Measurements from ENCODE around the gene TRIP10.

Gene TRIP10

DNA sequence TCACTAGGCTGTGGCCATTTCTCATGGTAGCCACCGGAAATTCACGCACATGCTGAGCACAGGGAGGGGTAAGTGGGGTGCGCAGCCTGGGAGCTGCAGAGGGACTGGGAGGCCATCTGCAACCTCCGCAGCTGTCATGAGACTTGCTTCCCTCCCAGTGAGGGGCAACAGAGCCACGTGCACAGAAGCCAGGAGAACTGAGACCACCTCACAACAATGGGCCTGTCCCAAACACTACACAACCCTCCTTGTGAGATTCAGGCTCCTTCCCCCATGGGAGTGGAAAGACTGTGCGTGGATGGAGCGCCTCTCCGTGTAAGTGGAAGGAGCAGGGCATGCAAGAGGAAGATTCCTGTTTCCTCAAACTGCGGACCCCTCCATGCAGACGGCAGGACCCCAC lies 27.9 kb upstream of the TRIP10 start:
- DNase-seq (ENCODE audit: low read depth): no peak

DNA sequence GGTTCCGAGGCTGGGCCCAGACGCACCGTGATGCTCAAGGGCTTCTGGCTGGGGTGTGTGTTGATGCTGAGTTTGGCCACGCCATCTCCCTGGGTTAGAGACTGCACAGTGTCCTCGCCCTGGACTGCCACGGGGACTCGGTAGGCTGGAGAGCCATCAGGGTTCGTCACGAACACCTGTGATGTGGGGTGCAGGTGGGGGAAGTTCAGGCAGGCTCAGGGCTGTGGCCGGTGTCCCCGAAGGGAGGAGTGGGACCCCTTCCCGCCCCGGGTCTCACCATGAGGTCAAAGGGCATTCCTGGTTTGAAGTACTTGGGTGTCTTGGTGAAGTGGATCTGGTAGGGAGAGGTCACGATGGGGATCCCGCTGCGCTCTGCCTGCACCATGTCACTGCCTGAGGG lies 27.2 kb upstream of the TRIP10 start:
- no peak for DNase-seq (ENCODE audit: low read depth)

DNA sequence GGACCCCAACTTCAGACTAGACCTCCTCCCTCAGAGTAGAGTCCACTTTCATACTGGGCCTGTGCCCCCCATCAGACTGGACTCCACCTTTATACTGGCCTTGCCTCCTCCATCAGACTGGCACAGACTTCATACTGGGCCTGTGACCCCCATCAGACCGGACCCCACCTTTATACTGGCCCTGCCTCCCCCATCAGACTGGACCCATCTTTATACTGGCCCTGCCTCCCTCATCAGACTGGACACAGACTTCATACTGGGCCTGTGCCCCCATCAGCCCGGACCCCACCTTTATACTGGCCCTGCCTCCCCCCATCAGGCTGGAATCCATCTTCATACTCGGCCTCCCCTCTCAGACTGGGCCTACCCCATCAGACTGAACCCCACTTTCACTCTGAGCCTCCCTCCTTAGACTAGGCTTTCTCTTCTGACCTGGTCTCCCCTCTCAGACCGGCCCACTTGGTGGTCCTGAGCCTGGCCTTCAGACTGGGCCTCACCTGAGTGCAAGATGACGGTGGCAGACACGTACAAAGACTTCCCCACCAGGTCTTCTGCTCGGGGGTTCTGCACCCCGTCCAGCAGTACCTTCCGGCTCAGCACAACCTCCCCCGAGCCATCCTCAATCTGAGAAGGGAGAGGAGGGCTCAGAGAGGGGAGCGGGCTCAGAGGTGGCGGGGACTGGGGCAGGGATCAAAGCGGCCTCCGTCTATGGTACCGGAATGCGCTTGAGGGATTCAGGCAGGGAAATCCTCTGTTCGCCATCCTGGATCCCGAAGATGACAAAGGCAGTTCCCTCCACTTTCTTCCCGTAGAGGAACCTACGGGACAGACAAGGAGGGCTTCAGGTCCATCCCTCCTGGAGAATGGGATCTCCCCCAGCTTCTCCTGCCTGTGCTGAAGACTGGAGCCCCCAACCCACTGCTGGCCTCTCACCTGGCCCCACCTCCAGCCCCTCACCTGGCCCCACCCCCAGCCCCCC lies 26.5 kb upstream of the TRIP10 start:
- no peak for DNase-seq (ENCODE audit: low read depth)

DNA sequence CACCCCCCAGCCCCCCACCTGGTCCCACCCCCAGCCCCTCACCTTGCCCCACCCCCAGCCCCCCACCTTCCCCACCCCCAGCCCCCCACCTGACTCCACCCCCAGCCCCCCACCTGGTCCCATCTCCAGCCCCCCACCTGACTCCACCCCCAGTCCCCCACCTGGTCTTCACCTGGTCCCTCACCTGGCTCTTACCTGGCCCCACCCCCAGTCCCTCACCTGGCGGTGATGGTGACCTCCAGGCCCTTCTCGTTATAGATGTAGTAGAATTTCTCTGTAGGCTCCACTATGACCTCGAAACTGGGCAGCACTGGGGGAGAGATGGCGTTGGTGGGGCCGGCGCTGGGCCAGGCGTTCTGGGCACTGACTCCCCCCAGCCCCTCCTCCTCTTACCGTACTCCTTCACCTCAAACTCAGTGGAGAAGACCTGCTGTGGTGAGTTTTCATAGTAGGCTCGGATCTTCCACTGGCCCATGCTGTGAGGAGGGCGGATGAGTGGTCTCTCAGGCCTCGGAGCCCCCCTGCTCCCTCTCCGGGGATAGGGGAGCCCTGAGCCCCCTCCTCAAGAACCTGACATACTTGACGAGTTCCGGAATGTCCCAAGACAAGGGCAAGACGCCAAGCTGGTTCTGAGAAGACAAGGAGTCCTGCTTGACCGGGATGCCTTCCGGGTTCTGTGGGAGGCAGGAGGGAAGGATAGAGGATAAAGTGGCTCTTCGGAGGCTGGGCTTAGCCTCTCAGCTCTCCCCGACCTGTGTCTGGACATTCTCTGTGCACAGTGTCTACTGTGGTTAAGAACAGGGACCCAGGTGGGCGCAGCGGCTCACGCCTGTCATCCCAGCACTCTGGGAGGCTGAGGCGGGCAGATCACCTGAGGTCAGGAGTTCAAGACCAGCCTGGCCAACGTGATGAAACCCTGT lies 25.4 kb upstream of the TRIP10 start:
- no peak for DNase-seq (ENCODE audit: low read depth)

DNA sequence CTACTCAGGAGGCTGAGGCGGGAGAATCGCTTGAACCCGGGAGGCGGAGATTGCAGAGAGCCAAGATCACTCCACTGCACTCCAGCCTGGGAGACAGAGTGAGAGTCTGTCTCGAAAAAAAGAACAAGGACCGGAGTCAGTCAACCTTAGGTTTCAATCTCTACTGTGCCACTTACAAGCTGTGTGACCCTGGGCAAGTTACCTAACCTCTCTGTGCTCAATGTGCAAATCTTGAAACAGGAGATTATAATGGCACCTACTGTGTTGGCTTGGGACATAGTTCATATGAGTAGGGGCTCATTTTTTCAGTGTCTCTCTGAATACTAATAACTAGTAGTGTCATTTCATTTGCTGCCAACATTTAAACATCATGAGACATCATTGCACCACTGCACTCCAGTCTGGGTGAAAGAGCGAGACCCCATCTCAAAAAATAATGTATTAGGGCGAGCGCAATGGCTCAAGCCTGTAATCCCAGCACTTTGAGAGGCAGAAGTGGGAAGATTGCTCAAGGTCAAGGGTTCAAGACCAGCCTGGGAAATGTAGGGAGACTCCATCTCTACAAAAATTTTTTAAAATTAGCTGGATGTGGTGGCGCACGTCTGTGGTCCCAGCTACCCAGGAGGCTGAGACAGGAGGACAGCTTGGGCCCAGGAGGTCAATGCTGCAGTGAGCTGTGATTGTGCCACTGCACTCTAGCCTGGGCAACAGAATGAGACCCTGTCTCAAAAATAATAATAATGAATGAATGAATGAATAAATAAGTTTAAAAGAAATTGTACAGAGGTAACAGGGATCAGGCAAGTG lies 24.5 kb upstream of the TRIP10 start:
- DNase-seq (ENCODE audit: low read depth): no peak

DNA sequence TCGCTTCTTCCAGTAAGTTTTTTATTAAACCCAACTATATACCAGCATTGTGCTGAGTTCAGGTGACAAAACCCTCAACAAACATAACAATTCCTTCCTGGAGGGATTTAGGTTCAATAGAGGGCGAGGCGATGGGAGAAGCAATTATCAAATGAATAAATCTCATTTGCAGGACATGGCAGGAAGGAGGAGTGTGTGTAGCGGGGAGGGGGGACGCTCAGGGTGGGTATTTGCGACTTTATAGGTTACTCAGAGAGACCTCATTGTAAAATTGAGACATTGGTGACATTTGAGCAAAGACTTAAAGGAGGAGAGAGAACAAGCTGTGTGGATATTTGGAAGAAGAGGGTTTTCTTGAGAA lies 22.9 kb upstream of the TRIP10 start:
- no peak for DNase-seq (ENCODE audit: low read depth)

DNA sequence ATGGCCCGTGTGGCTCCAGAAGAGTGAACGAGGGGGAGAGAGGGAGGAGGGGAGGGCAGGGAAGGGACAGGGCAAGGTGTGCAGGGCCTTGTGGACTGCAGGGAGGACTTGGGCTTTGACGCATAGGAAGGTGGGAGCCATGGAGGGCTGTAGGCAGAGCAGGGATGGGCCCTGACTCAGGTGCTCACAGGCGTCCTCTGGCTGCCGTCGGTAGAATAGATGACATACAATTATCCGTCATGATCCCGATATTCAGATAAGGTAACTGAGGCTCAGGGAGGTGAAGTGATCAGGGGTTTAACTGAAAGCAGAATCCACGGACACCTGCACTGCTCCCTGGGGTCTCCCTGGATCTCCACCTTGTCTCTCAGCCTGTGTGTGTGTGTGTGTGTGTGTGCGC lies 22.4 kb upstream of the TRIP10 start:
- DNase-seq (ENCODE audit: low read depth): no peak

DNA sequence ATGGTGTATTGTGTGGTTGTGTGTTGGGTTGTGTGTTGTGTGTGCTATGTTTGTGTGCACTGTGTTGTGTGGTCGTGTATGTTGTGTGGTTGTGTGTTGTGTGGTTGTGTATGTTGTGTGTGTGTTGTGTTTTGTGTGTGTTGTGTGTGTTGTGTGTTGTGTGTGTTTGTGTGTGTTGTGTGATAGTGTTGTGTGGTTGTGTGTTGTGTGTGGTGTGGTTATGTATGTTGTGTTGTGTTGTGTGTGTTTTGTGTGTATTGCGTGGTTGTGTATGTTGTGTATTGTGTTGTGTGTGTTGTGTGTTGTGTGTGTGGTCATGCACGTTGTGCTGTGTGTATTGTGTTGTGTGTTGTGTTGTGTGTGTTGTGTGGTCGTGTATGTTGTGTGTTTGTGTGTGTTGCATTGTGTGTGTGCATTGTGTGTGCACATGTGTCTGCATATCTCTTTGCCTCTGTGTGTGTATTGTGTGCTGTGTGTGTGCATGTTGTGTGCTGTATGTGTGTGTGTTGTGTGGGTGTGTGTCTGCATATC lies 22.0 kb upstream of the TRIP10 start:
- DNase-seq (ENCODE audit: low read depth): no peak

DNA sequence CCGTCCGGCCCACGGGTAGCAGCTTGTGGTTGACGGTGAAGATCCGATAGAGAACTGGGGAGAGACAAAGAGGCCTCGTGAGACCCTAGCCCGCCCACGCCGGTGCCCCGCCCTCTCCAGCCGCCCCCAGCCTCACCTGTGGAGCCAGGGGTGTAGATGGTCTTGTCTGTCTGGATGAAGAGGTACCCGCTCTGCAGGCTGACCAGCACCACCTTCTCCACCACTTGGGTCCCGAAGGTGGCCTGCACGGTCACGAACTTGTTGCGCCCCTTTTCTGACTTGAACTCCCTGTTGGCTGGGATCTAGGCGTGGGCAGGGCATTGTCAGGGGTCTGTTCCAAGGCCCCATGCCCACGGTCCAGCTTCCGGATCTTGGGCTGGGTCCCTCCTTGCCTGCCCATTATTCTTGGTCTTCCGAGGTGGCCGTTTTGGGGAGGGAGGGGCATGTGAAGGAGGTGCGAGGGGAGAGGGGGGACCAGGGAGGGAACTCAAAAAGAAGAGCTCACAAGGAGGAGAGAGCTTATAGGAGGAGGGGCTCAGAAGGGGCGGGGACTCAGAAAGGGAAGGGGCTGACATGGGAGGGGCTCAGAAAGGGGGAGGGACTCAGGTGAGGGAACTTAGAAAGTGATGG lies 21.3 kb upstream of the TRIP10 start:
- DNase-seq (ENCODE audit: low read depth): no peak

DNA sequence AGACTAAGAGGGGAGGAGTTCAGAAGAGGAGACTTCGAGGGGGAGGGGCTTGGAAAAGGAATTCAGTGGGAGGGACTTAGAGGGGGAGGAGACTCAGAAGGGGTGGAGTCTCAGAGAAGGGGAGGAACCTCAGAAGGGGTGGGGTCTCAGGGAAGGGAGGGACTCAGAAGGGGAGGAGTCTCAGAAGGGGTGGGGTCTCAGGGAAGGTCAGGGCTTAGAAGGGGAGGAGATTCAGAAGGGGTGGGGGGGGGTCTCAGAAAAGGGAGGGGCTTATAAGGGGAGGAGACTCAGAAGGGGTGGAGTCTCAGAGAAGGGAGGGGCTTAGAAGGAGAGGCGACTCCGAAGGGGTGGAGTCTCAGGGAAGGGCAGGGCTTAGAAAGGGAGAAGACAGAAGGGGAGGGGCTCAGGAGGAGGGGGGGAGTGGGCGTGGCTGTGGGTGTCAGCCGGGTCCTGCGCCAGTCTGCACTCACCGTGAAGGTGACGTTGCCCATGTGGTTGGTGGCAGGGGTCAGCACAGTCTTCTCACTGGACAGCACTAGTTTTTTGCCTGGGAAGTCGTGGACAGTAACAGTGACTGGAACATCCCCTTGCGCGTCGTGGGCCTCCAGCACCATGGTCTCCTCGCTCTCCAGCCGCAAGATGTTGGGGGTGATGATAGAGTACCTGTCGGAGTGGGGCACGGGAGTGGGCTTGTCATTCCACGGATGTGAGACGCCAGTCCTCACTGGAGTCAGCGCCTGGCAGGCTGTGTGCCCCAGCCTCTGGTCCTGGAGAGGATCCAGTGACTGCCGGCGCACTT lies 20.5 kb upstream of the TRIP10 start:
- no peak for DNase-seq (ENCODE audit: low read depth)

DNA sequence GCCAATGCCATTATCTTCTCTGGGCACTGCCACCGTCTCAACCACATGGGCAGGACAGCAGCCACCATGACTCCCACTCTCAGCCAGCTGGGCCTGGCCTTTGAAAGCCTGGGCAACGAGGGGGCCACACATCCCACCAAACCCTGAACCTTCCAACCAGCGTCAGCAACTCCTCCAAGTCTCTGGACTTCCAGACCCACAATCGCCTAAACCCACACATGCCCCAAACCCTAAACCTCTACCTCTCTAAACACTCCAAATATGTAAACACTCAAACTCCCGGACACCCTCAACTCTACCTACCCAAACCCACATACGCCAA lies 20.0 kb upstream of the TRIP10 start:
- DNase-seq (ENCODE audit: low read depth): no peak

DNA sequence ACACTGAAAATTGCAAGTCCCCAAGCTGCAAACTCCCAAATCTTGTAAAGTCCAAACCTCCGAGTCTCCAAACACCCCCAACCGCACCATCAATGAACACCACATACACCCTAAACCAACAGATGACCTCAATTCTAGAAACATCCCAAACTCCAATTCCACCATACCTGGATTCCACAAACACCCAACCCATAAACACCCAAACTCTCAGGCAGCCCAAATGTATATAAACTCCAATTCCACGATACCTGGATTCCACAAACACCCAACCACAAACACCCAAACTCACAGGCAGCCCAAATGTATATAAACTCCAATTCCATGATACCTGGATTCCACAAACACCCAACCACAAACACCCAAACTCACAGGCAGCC lies 19.5 kb upstream of the TRIP10 start:
- no peak for DNase-seq (ENCODE audit: low read depth)

DNA sequence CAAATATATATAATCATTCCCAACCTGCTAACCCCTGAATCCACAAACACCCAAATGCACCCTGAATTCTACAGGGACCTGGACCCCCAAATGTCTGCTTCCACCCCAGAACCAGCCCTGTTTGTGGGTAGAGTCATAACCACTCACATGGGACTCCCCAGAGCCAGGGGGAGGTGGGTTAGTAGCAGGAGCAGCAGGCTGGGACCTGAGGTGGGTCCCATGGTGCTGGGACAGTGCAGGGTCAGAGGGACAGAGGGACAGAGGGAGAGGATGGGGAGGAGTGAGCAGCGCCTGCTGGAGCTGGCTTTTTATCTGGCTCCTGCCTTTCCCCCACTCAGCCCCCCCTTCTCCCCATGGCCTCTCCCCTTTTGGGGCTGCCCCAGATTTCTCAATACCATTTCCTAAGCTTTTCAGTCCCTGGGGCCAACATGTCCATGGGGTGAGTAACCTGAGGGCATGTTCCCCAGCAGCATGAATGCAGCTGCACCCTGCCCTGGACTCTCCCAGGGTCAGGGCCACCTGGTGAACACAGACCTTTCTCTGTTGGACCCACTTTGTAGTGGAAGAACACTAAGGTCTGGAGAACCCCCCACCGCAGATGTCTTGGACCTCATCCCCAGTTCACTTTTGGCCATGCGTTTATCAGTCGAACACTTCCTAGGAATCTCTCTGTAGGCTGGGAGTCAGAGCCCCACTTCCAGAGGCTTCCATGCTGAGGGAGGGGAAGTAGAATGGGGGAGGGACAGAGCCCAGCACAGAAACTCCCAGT lies 18.9 kb upstream of the TRIP10 start, which contains the start of gene C3:
C3 (minus strand) TSS at position 282 of the 769 bp plus-strand sequence; CDS start at position 221, 61 bp downstream.
- no peak for DNase-seq (ENCODE audit: low read depth)

DNA sequence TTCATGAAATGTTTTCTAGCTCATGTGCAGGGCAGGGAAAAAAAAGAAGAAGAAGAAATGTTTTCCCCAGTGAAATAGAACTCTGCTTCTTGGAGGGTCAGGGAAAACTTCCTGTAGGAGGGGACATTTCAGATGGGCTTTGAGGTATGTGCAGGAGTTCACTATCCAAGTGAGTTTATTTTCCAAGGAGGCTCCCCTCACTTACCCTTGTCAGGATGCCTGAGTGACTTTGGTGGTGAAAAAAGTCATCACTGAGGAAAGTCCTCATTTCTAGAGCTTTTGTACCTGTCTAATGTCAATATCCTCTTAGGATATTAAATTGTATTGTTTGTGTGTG lies 18.4 kb upstream of the TRIP10 start:
- no peak for DNase-seq (ENCODE audit: low read depth)

DNA sequence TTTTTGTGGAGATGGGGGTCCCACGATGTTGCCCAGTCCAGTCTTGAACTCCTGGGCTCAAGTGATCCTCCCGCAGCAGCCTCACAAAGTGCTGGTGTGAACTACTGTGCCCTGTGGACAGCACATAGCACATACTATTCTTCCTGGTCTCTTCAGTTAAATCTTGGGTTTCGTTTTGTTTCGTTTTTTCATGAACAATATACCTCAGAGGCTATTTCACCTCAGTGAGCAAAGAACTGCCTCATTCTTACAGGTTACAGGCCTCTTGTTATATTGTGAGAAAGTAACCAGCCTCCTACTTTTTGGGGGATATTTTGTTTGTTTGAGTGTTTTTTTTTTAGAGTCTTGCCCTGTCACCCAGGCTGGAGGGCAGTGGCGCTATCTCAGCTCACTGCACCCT lies 17.7 kb upstream of the TRIP10 start:
- DNase-seq (ENCODE audit: low read depth): no peak

DNA sequence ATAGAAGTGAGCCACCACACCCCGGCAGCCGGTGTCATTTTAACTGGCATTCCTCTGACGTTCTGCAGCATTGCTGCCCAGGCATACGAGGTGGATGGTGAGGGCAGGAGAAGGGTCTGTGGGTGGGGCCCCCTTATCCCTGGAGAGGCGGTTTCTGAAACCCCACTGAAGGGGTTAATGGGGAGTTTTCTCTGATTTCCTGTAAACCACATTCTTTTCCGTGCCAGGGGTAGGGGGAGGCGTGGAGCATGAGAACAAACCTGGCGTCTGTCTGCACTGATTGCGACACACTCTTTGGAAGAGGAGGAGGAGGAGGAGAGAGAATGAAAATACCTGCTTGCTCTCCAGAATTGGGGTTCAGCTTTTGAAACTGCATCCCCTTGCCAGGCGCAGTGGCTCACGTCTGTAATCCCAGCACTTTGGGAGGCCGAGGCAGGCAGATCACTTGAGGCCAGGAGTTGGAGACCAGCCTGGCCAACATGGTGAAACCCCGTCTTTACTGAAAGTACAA lies 16.3 kb upstream of the TRIP10 start:
- DNase-seq (ENCODE audit: low read depth): no peak

DNA sequence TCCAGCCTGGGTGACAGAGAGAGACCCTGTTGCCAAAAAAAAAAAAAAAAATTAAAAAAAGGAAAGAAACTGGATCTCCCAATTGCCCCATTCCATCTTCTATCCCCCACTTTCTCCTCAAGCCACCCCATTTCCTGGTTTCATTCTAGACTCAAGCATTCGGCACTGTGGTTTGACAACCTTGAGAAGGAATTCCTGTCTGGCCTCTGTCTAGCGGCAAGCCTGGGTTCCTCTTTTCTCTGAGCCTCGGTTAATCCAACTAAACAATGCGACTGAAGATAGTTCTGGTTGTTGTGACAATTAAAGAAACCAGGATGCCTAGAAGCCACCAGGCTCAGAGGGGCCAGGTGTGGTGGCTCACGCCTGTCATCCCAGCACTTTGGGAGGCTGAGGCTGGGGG lies 15.7 kb upstream of the TRIP10 start:
- DNase-seq (ENCODE audit: low read depth): no peak

DNA sequence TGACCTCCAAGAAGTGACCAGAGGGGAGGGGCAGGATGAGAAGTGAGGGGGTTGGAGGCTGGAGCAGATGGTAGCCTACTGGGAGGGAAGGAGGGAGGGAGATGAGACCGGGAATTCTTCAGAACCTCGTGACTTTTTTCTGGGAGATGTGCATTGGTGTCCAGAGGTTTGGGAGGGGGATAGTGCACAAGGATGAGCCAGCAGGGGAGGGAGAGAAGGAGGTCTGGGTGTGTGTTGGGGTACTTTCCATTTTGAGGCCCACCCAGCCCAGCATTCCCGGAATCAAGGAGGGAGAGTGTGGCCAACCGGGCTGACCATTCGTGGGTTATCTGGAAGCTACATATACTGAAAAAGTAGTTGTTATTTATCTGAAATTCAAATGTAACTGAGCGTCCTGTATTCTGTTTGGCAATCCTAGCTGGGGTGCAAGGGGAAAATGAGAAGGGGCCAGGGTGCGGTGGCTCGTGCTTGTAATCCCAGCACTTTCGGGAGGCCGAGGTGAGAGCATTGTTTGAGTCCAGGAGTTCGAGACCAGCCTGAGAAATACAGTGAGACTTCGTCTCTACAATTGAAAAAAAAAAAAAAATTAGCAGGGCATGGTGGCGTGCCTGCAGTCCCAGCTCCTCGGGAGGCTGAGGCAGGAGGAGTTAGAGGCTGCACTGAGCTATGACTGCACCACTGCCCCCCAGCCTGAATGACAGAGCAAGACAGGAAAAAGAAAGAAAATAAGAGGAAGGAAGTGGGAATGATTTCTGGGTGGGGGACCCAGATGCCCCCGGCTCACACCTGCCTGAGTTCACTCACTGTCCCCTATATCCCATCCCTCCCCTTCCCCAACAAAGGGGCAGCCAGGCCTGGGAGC lies 14.6 kb upstream of the TRIP10 start:
- DNase-seq (ENCODE audit: low read depth): no peak

Measured in stimulated activated CD4-positive, alpha-beta T cell treated with anti-CD3 and anti-CD28 coated beads, Interleukin-2, amount 100 ng/mL, for 4 hours (primary cell).